ENCODE data around the gene CPVL. TPM values are rescaled to one million over a fixed set of nuclear protein-coding genes. Genes with fewer than 3 reads are reported as not detected.

Gene CPVL
- total RNA-seq, 1 donor: 0.36 TPM

DNA sequence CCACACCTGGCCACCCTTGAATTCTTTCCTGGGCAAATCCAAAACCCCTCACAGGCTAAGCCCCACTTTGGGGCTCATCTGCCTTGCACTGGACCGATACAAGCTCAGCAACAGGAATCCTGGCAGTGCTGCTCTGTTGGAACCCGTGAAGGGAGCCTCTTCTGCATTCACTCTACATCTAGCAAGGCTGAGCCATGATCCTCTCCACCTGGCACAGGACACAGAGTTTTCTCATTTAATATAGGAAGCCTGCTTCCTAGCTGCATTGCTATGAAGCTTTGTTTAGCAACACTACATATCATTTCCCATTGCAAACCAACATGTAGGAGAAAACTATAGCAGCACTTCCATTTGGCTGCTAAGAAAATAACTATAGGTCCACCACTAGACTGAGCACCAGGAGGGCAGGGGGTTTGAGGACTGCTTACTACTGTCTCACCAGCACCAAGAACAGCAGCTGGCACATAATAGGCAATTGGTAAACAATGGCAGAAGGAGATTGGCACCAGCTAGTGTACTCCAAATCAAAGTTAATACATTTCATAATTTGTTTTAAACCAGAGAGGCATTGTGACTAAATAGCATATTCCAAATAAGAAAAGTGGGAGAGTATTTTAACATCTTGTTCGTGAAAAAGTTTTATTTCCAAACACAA lies 56.1 kb downstream of the CPVL start:
- peaks cover 6% of the 10 kb centered on the region for H3K27me3 ChIP-seq (ENCODE audit: insufficient read depth, low read length)
- no peaks in the 10 kb centered on the region for H3K36me3 ChIP-seq (ENCODE audit: insufficient read depth, low read length)
- H3K4me2 ChIP-seq (ENCODE audit: insufficient read depth, low read length): no peak overlapping the region
- no peak overlapping the region for H2AFZ ChIP-seq (ENCODE audit: low read length)
- H3K9me3 ChIP-seq (ENCODE audit: low read depth, low read length): no peaks in the 10 kb centered on the region
- TF ChIP-seq, protein P1, sequence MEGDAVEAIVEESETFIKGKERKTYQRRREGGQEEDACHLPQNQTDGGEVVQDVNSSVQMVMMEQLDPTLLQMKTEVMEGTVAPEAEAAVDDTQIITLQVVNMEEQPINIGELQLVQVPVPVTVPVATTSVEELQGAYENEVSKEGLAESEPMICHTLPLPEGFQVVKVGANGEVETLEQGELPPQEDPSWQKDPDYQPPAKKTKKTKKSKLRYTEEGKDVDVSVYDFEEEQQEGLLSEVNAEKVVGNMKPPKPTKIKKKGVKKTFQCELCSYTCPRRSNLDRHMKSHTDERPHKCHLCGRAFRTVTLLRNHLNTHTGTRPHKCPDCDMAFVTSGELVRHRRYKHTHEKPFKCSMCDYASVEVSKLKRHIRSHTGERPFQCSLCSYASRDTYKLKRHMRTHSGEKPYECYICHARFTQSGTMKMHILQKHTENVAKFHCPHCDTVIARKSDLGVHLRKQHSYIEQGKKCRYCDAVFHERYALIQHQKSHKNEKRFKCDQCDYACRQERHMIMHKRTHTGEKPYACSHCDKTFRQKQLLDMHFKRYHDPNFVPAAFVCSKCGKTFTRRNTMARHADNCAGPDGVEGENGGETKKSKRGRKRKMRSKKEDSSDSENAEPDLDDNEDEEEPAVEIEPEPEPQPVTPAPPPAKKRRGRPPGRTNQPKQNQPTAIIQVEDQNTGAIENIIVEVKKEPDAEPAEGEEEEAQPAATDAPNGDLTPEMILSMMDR (IDR thresholded peaks at IDR 0.05; ENCODE audit: extremely low read depth, low read depth, low read length): no peak
- no peaks in the 10 kb centered on the region for H3K4me1 ChIP-seq (ENCODE audit: insufficient read depth, low read length)
- no peaks in the 10 kb centered on the region for H3K79me2 ChIP-seq (ENCODE audit: insufficient read depth, low read length)
- H3K27ac ChIP-seq (ENCODE audit: low read depth, low read length): no peak overlapping the region
- H4K20me1 ChIP-seq (ENCODE audit: insufficient read depth, low read length): no peaks in the 10 kb centered on the region
- DNase-seq (ENCODE audit: insufficient read length, low spot score, missing footprints): no peak
- H3K4me3 ChIP-seq (ENCODE audit: insufficient read depth, low read length): no peak overlapping the region

DNA sequence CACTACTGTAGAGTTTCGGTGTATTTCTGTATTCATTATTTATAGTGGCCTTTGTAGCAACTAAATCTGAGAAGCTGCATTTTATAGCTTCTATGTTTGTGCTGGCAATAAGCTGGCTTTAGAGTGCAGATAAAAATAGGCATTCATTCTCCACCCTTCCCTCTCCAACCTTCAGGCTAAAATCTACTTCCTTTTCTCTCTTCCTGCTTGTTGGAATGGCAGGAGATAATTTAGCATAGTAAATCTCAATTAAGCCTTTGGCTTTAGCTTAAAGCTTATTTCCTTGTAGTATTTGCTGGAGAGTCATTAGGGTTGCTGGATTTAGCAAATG lies 58.5 kb downstream of the CPVL start:
- Histone ChIP-seq H3K27me3 (ENCODE audit: insufficient read depth, low read length) (peaks cover 7% of the 10 kb centered on the region), H3K79me2 (ENCODE audit: insufficient read depth, low read length) (no peaks in the 10 kb centered on the region), H2AFZ (ENCODE audit: low read length) (no peak overlapping the region), H3K4me2 (ENCODE audit: insufficient read depth, low read length) (no peak overlapping the region), H3K27ac (ENCODE audit: low read depth, low read length) (no peak overlapping the region), H3K4me1 (ENCODE audit: insufficient read depth, low read length) (no peaks in the 10 kb centered on the region), H4K20me1 (ENCODE audit: insufficient read depth, low read length) (no peaks in the 10 kb centered on the region), H3K4me3 (ENCODE audit: insufficient read depth, low read length) (no peak overlapping the region), H3K36me3 (ENCODE audit: insufficient read depth, low read length) (no peaks in the 10 kb centered on the region), H3K9me3 (ENCODE audit: low read depth, low read length) (no peaks in the 10 kb centered on the region)
- TF ChIP-seq, protein P1 (IDR thresholded peaks at IDR 0.05; ENCODE audit: extremely low read depth, low read depth, low read length): no peak
- no peak for DNase-seq (ENCODE audit: insufficient read length, low spot score, missing footprints)

DNA sequence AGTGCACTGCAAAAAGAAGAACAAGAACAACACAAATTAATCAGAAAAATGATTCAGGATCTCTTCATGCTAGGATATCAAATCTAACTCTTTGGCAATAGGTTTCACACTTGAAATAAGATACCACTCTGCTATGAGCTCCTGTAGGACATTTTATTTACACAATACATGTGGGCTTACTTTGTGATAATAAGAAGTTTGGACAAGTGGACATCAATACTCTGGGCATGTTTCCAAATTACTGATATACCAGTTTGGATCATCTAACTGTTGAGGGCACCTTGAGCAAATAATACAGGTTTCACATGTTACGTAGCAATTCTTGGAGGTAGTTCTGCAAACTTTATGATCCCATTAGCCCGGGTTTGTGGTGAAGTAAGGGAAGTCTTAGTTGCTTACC lies 59.8 kb downstream of the CPVL start:
- Histone ChIP-seq H3K4me2 (ENCODE audit: insufficient read depth, low read length) (no peak overlapping the region), H3K9me3 (ENCODE audit: low read depth, low read length) (no peaks in the 10 kb centered on the region), H3K27ac (ENCODE audit: low read depth, low read length) (no peak overlapping the region), H3K4me3 (ENCODE audit: insufficient read depth, low read length) (no peak overlapping the region), H3K4me1 (ENCODE audit: insufficient read depth, low read length) (no peaks in the 10 kb centered on the region), H4K20me1 (ENCODE audit: insufficient read depth, low read length) (no peaks in the 10 kb centered on the region), H2AFZ (ENCODE audit: low read length) (no peak overlapping the region), H3K27me3 (ENCODE audit: insufficient read depth, low read length) (peaks cover 5% of the 10 kb centered on the region), H3K36me3 (ENCODE audit: insufficient read depth, low read length) (no peaks in the 10 kb centered on the region), H3K79me2 (ENCODE audit: insufficient read depth, low read length) (no peaks in the 10 kb centered on the region)
- TF ChIP-seq, protein P1 (IDR thresholded peaks at IDR 0.05; ENCODE audit: extremely low read depth, low read depth, low read length): no peak
- DNase-seq (ENCODE audit: insufficient read length, low spot score, missing footprints): no peak

DNA sequence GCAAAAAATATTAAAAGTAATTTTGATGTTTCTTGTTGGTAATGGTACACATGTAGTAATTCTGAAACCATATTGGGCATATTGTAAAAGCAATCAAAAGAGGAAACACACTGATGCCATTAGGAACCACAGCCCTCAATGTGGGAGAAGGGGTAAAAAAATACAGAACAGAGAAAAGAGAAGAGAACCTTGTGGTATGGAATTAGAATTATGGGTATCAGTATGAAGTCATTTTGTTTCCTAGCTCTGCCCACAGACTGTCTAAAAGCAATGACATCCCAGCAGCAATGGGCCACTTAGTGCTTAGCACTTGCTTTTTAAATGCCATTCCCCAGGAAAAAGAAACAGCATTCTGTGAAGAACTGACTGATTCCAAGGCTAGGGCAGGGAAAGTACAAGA lies 61.5 kb downstream of the CPVL start:
- Histone ChIP-seq H2AFZ (ENCODE audit: low read length) (no peak overlapping the region), H3K36me3 (ENCODE audit: insufficient read depth, low read length) (no peaks in the 10 kb centered on the region), H3K4me1 (ENCODE audit: insufficient read depth, low read length) (no peaks in the 10 kb centered on the region), H3K27me3 (ENCODE audit: insufficient read depth, low read length) (peaks cover 15% of the 10 kb centered on the region), H3K27ac (ENCODE audit: low read depth, low read length) (no peak overlapping the region), H3K9me3 (ENCODE audit: low read depth, low read length) (no peaks in the 10 kb centered on the region), H3K4me2 (ENCODE audit: insufficient read depth, low read length) (no peak overlapping the region), H3K79me2 (ENCODE audit: insufficient read depth, low read length) (no peaks in the 10 kb centered on the region), H4K20me1 (ENCODE audit: insufficient read depth, low read length) (no peaks in the 10 kb centered on the region), H3K4me3 (ENCODE audit: insufficient read depth, low read length) (no peak overlapping the region)
- TF ChIP-seq, protein P1 (IDR thresholded peaks at IDR 0.05; ENCODE audit: extremely low read depth, low read depth, low read length): no peak
- DNase-seq (ENCODE audit: insufficient read length, low spot score, missing footprints): no peak

Measured in osteoblast (primary cell).